Measurements from ENCODE around the gene MLLT11. TPM values are rescaled to one million over a fixed set of nuclear protein-coding genes. Genes with fewer than 3 reads are reported as not detected.

MLLT11 gene
- total RNA-seq, 1 experiment from 2014 or later, result 23.3 TPM

DNA sequence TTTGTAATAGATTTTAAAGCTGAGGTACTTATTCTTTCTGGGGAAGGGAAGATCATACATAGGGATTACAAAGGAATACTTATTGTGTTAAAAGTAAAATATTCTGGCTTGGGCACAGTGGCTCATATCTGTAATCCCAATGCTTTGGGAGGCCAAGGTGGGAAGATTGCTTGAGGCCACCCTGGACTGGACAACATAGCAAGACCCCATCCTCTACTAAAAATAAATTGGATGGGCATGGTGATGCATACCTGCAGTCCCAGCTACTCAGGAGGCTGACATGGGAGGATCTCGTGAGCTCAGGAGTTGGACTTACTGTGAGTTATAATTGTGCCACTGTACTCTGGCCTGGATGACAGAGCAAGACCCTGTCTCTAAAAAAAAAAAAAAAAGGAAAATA, 37.9 kb downstream of the MLLT11 start:
- Histone ChIP-seq H3K27me3 (ENCODE audit: insufficient read depth, low read depth) (no peaks in the 10 kb centered on the region), H4K20me1 (ENCODE audit: insufficient read depth) (no peaks in the 10 kb centered on the region), H3K9me2 (ENCODE audit: insufficient read depth) (no peaks in the 10 kb centered on the region), H3K4me3 (no peak overlapping the region), H3K27ac (no peak overlapping the region), H3K36me3 (ENCODE audit: low read depth) (no peaks in the 10 kb centered on the region), H3F3A (ENCODE audit: insufficient read depth, low read depth) (peaks cover 8% of the 10 kb centered on the region; the same call in 1 of the 2 replicates), H3K4me2 (no peak overlapping the region), H3K4me1 (replicated peaks; ENCODE audit: insufficient read depth) (peaks cover 3% of the 10 kb centered on the region; the same call in 1 of the 2 replicates), H3K9me3 (ENCODE audit: insufficient read depth, low read depth) (no peaks in the 10 kb centered on the region), H3K79me2 (ENCODE audit: low read depth) (no peaks in the 10 kb centered on the region), H2AFZ (no peak overlapping the region)
- POLR2A ChIA-PET (ENCODE audit: unreplicated experiment), result no interaction called here
- BruUV-seq (replicated peaks), result no TSS peak
- CTCF ChIA-PET, result interaction anchor here (0.6 to 0.7 kb wide), 2 partner anchors 12 to 43 kb away, joined by 4 to 6 read pairs; no protein-coding TSS in a partner anchor
- intact Hi-C loops (cut with micrococcal nuclease; ENCODE audit: unreplicated experiment), result no loop called here
- DNase-seq, result no peak
- no peak for TF ChIP-seq EZH2 (IDR thresholded peaks at IDR 0.05; ENCODE audit: low read depth)
- TF ChIP-seq, protein P1, sequence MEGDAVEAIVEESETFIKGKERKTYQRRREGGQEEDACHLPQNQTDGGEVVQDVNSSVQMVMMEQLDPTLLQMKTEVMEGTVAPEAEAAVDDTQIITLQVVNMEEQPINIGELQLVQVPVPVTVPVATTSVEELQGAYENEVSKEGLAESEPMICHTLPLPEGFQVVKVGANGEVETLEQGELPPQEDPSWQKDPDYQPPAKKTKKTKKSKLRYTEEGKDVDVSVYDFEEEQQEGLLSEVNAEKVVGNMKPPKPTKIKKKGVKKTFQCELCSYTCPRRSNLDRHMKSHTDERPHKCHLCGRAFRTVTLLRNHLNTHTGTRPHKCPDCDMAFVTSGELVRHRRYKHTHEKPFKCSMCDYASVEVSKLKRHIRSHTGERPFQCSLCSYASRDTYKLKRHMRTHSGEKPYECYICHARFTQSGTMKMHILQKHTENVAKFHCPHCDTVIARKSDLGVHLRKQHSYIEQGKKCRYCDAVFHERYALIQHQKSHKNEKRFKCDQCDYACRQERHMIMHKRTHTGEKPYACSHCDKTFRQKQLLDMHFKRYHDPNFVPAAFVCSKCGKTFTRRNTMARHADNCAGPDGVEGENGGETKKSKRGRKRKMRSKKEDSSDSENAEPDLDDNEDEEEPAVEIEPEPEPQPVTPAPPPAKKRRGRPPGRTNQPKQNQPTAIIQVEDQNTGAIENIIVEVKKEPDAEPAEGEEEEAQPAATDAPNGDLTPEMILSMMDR (conservative IDR thresholded peaks at IDR 0.05), result no peak

DNA sequence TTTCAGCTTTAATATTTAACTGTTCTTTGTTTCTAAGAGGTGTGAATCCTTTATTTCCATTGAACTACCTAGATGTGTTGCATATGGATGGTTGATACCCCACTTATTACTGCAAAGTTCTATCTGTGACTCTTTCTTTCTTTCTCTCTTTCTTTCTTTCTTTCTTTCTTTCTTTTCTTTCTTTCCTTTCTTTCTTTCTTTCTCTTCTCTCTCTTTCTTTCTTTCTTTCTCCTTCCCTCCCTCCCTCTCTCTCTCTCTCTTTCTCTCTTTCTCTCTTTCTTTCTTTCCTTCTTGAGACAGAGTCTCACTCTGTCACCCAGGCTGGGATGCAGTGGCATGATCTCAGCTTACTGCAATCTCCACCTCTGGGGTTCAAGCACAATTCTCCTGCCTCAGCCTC, 44.4 kb downstream of the MLLT11 start:
- no peaks in the 10 kb centered on the region for H3K9me2 ChIP-seq (ENCODE audit: insufficient read depth)
- H3K79me2 ChIP-seq (ENCODE audit: low read depth), result no peaks in the 10 kb centered on the region
- ChIA-PET CTCF (no interaction called here), POLR2A (ENCODE audit: unreplicated experiment) (no interaction called here)
- no peak overlapping the region for H3K4me2 ChIP-seq
- H2AFZ ChIP-seq, result no peak overlapping the region
- intact Hi-C loops (cut with micrococcal nuclease; ENCODE audit: unreplicated experiment), result no loop called here
- H3K4me1 ChIP-seq (replicated peaks; ENCODE audit: insufficient read depth), result no peaks in the 10 kb centered on the region
- H3K27ac ChIP-seq, result no peak overlapping the region
- no peaks in the 10 kb centered on the region for H3K9me3 ChIP-seq (ENCODE audit: insufficient read depth, low read depth)
- no peak for DNase-seq
- no peaks in the 10 kb centered on the region for H3F3A ChIP-seq (ENCODE audit: insufficient read depth, low read depth)
- no peaks in the 10 kb centered on the region for H4K20me1 ChIP-seq (ENCODE audit: insufficient read depth)
- H3K36me3 ChIP-seq (ENCODE audit: low read depth), result no peaks in the 10 kb centered on the region
- no peak for TF ChIP-seq EZH2 (IDR thresholded peaks at IDR 0.05; ENCODE audit: low read depth)
- TF ChIP-seq, protein P1 (conservative IDR thresholded peaks at IDR 0.05), result no peak
- H3K27me3 ChIP-seq (ENCODE audit: insufficient read depth, low read depth), result no peaks in the 10 kb centered on the region
- H3K4me3 ChIP-seq, result no peak overlapping the region
- no TSS peak for BruUV-seq (replicated peaks)

DNA sequence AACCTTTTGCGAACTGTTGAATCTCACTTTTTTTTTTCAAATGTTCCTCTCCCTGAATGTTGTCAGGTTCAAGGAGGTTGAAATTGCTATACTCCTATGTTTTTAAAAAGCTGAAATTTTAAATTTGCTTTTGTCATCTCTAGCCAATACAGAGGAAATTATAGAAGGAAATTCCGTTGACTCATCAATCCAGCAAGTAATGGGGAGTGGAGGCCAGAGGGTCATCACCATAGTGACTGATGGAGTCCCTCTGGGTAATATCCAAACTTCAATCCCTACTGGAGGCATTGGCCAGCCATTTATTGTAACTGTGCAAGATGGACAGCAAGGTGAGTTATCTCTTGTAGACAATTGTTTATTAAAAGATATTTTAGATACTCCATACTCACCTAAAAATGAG, 46.7 kb downstream of the MLLT11 start:
- H3K36me3 ChIP-seq (ENCODE audit: low read depth), result no peaks in the 10 kb centered on the region
- BruUV-seq (replicated peaks), result no TSS peak
- H3K27me3 ChIP-seq (ENCODE audit: insufficient read depth, low read depth), result no peaks in the 10 kb centered on the region
- H3K4me3 ChIP-seq, result no peak overlapping the region
- H3K79me2 ChIP-seq (ENCODE audit: low read depth), result no peaks in the 10 kb centered on the region
- H3K9me3 ChIP-seq (ENCODE audit: insufficient read depth, low read depth), result no peaks in the 10 kb centered on the region
- H3F3A ChIP-seq (ENCODE audit: insufficient read depth, low read depth), result no peaks in the 10 kb centered on the region
- no peaks in the 10 kb centered on the region for H4K20me1 ChIP-seq (ENCODE audit: insufficient read depth)
- ChIA-PET CTCF (no interaction called here), POLR2A (ENCODE audit: unreplicated experiment) (no interaction called here)
- H3K4me1 ChIP-seq (replicated peaks; ENCODE audit: insufficient read depth), result no peaks in the 10 kb centered on the region
- no peak for DNase-seq
- no peak overlapping the region for H3K4me2 ChIP-seq
- H2AFZ ChIP-seq, result no peak overlapping the region
- H3K27ac ChIP-seq, result no peak overlapping the region
- no peaks in the 10 kb centered on the region for H3K9me2 ChIP-seq (ENCODE audit: insufficient read depth)
- TF ChIP-seq EZH2 (IDR thresholded peaks at IDR 0.05; ENCODE audit: low read depth), result no peak
- TF ChIP-seq, protein P1 (conservative IDR thresholded peaks at IDR 0.05), result no peak
- intact Hi-C loops (cut with micrococcal nuclease; ENCODE audit: unreplicated experiment), result no loop called here

Data from PC-9 (cell line).